Gastrocnemius medialis (tissue), 4 donors: ENCODE measurements around the gene ARHGAP15. TPM values are rescaled to one million over a fixed set of nuclear protein-coding genes. Genes with fewer than 3 reads are reported as not detected.

Experiments
- ATAC-seq, 2 donors: fragments of 150-250 bp; one replicate each; pipeline ENCODE4 v1.9.1; 2016
- DNase-seq, 2 donors: peaks; one replicate each; pipeline ENCODE4 v3.0.0-alpha.2; 2019
- H3K27ac ChIP-seq, 4 donors: fragments of 200-600 bp; sonication (generic); 1 replicate in 1 of 4; 2 replicates in 3 of 4; pipeline ENCODE4 v1.5.1; 2016 to 2018; ENCODE audit warnings: mild to moderate bottlenecking in 2 of 4, moderate library complexity in 1 of 4
- H3K27me3 ChIP-seq, 3 donors: fragments of 200-600 bp; sonication (generic) in 2 of 3; 1 replicate in 1 of 3; 2 replicates in 2 of 3; pipeline versions ENCODE4 v1.5.1 to v1.6.0; 2016 to 2019; ENCODE audit warnings: mild to moderate bottlenecking in 1 of 3, moderate library complexity in 1 of 3
- H3K36me3 ChIP-seq, 2 donors: fragments of 200-600 bp; sonication (generic) in 1 of 2; one replicate each; pipeline ENCODE4 v1.5.1; 2017 to 2018
- H3K4me1 ChIP-seq, 2 donors: fragments of 200-600 bp; sonication (generic) in 1 of 2; one replicate each; pipeline ENCODE4 v1.5.1; 2016 to 2017; ENCODE audit warnings: mild to moderate bottlenecking in 2 of 2
- H3K4me3 ChIP-seq, 4 donors: fragments of 200-600 bp; sonication (generic) in 3 of 4; 1 replicate in 1 of 4; 2 replicates in 3 of 4; pipeline ENCODE4 v1.5.1; 2016 to 2019; ENCODE audit warnings: mild to moderate bottlenecking in 2 of 4
- H3K9me3 ChIP-seq, 3 donors: fragments of 200-600 bp; sonication (generic) in 2 of 3; 1 replicate in 1 of 3; 2 replicates in 2 of 3; pipeline ENCODE4 v1.5.1; 2016 to 2019
- POLR2A ChIP-seq, 2 donors: fragments of 450-650 bp; IDR thresholded peaks; one replicate each; pipeline ENCODE4 v1.6.1; 2017; ENCODE audit warnings: antibody characterized with exemption in 2 of 2, mild to moderate bottlenecking in 2 of 2, moderate library complexity in 2 of 2
- in situ Hi-C, 4 donors: fragments of 200-750 bp; cut with MboI; loops; one replicate each; pipeline versions ENCODE4 v1.15.0 to v1.8.0; 2017; ENCODE audit warnings: low sequenced_read_pairs in 4 of 4
- intact Hi-C: fragments of 100-400 bp; cut with DNase I; formaldehyde crosslinking; loops from one replicate; pipeline ENCODE4 v1.15.1; 2023; ENCODE audit warnings: low total_unique reads
- total RNA-seq, 4 donors: library from RNA; depleted of rRNA; stranded (reverse); fragments of >200 nt; gene quantifications; one replicate each; pipeline versions ENCODE4 v1.1.0 to v1.2.3, GENCODE V29; 2016
- TF ChIP-seq, protein P1 (sequence below), 5 experiments: fragments of 450-650 bp in 3 of 5; fragments of 200-600 bp in 2 of 5; sonication (generic) in 2 of 5; IDR thresholded peaks in 4 of 5; conservative IDR thresholded peaks in 1 of 5; 1 replicate in 4 of 5; 2 replicates in 1 of 5; pipeline ENCODE4 v1.5.1; 2016 to 2019; ENCODE audit warnings: antibody characterized with exemption in 5 of 5, mild to moderate bottlenecking in 3 of 5, moderate library complexity in 3 of 5

ARHGAP15 gene
- total RNA-seq, 4 donors from 2014 or later, result 1.2 to 3.2 (median 1.3) TPM; not detected in 1

DNA sequence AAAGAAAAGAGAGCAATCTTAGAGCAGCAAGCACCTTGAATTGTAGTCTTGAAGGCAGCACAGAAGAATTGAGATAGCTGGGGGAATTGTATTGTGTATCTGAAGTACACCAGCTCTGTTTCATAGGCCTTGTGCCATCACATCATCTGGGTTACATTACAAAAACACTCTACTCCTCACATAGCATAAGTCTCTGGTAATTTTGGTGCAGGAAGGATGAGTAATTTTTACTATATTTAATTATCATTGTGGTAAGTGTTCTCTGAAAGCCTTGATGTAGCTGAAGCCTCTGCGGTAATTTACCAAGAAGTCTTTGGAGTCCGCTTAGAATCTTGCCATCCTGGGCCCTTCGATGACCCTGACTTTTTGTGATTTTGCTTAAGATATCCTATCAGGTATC lies 291.1 kb downstream of the ARHGAP15 start:
- TF ChIP-seq, protein P1, sequence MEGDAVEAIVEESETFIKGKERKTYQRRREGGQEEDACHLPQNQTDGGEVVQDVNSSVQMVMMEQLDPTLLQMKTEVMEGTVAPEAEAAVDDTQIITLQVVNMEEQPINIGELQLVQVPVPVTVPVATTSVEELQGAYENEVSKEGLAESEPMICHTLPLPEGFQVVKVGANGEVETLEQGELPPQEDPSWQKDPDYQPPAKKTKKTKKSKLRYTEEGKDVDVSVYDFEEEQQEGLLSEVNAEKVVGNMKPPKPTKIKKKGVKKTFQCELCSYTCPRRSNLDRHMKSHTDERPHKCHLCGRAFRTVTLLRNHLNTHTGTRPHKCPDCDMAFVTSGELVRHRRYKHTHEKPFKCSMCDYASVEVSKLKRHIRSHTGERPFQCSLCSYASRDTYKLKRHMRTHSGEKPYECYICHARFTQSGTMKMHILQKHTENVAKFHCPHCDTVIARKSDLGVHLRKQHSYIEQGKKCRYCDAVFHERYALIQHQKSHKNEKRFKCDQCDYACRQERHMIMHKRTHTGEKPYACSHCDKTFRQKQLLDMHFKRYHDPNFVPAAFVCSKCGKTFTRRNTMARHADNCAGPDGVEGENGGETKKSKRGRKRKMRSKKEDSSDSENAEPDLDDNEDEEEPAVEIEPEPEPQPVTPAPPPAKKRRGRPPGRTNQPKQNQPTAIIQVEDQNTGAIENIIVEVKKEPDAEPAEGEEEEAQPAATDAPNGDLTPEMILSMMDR (IDR thresholded peaks at IDR 0.05 in 4 of 5, conservative IDR thresholded peaks at IDR 0.05 in 1 of 5), result no peak
- TF ChIP-seq POLR2A (IDR thresholded peaks at IDR 0.05), result no peak
- Histone ChIP-seq H3K4me3 (no peak overlapping the region), H3K36me3 (no peaks in the 10 kb centered on the region), H3K4me1 (no peaks in the 10 kb centered on the region), H3K27ac (no peak overlapping the region), H3K9me3 (no peaks in the 10 kb centered on the region), H3K27me3 (no peaks in the 10 kb centered on the region)
- ATAC-seq (no peak), DNase-seq (no peak)
- in situ Hi-C loops, result no loop called here
- intact Hi-C loops, result no loop called here

DNA sequence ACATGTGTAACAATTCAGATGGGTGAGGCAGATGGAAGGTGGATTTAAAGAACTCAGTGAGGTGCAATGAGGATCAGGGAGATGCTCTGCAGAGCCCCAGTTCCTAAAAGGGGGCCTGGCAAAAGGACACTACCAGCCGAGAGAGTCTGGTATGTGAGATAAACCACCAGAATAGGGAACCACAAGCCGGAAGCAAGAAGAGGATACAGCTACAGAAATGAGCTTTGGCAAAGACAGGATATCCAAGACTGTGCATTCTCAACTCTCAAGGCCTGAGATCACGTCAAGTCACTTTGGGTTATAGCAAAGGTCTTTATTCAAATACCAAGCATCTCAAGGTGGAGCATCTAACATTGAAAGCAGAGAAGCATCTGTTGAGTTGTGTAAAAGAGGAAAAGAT lies 293.5 kb downstream of the ARHGAP15 start:
- DNase-seq, result no peak

DNA sequence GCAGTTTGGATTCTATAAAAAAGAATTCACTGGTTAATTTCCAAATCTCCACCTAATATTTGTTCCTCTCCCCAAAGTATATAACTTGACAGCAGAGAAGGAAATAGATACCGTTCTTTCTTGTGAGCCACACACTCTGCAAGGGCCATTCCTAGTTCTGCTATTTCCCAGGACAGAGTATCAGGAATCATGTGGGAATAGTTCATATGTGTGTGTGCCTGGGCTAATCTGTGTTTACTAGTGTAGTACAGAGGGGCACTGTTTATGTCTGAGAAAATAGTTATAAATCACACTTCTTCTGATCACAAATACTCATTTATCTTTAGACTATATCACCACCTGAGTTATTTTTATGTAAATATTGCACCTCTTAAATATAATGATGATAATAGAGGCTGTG lies 296.7 kb downstream of the ARHGAP15 start:
- H3K4me3 ChIP-seq, result no peak overlapping the region
- in situ Hi-C loops, result no loop called here
- no peaks in the 10 kb centered on the region for H3K27me3 ChIP-seq
- ATAC-seq (no peak), DNase-seq (no peak)
- no peaks in the 10 kb centered on the region for H3K36me3 ChIP-seq
- TF ChIP-seq, protein P1 (IDR thresholded peaks at IDR 0.05 in 4 of 5, conservative IDR thresholded peaks at IDR 0.05 in 1 of 5), result no peak
- TF ChIP-seq POLR2A (IDR thresholded peaks at IDR 0.05), result no peak
- intact Hi-C loops, result no loop called here
- H3K27ac ChIP-seq, result no peak overlapping the region
- no peaks in the 10 kb centered on the region for H3K4me1 ChIP-seq
- no peaks in the 10 kb centered on the region for H3K9me3 ChIP-seq

More for the DNA sequence above, 293.5 kb downstream of the ARHGAP15 start:
- intact Hi-C loops (no loop called here), in situ Hi-C loops (no loop called here)
- H3K4me3 ChIP-seq, result no peak overlapping the region
- H3K27me3 ChIP-seq, result no peaks in the 10 kb centered on the region
- no peak overlapping the region for H3K27ac ChIP-seq
- ATAC-seq, result no peak
- no peaks in the 10 kb centered on the region for H3K36me3 ChIP-seq
- H3K4me1 ChIP-seq, result no peaks in the 10 kb centered on the region
- H3K9me3 ChIP-seq, result no peaks in the 10 kb centered on the region
- TF ChIP-seq POLR2A (IDR thresholded peaks at IDR 0.05), result no peak
- TF ChIP-seq, protein P1 (IDR thresholded peaks at IDR 0.05 in 4 of 5, conservative IDR thresholded peaks at IDR 0.05 in 1 of 5), result no peak

DNA sequence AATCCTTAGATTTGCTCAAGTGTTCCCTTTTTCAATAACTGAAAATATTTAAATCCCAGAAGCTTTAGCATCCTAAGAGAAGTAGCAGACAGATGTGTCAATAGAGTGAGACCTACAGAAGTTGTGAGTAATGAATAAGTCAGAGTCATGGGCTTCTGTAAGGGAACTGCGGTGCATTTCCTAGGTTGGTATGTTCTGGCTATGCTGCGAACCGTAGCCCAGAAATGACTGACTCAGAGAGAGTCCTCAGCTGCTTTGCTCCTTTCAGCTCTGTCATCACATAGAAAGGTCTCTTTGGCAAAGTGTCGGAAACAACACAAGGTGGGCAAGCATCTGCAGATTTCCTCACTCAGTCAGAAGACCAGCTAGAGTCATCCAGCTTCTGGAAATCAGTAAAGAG lies 297.1 kb downstream of the ARHGAP15 start:
- no peak for DNase-seq
- TF ChIP-seq, protein P1 (IDR thresholded peaks at IDR 0.05 in 4 of 5, conservative IDR thresholded peaks at IDR 0.05 in 1 of 5), result no peak
- TF ChIP-seq POLR2A (IDR thresholded peaks at IDR 0.05), result no peak
- in situ Hi-C loops, result no loop called here

DNA sequence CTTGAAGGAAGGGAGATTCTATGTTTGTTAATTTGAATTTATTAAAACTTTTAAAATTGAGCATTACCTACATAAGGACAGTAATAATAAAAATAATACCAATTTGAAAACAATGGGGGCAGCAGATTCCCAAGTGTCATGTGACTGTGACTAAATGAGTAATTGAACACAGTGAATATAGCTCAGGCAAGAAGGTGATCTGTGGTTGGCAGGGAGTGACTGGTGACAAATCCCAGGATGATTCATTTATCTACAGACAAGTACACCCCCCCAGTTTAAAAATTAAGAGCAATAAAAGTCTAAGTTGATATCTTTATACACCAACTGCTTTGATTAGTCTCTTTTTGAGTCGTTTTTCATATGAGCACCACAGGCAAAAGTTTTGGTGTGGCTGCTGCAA lies 299.5 kb downstream of the ARHGAP15 start:
- in situ Hi-C loops, result no loop called here

More for the DNA sequence above, 297.1 kb downstream of the ARHGAP15 start:
- no peaks in the 10 kb centered on the region for H3K9me3 ChIP-seq
- no peaks in the 10 kb centered on the region for H3K4me1 ChIP-seq
- no peak overlapping the region for H3K27ac ChIP-seq
- no peak for ATAC-seq
- intact Hi-C loops, result no loop called here
- H3K27me3 ChIP-seq, result no peaks in the 10 kb centered on the region
- H3K4me3 ChIP-seq, result no peak overlapping the region
- H3K36me3 ChIP-seq, result no peaks in the 10 kb centered on the region

More for the DNA sequence above, 299.5 kb downstream of the ARHGAP15 start:
- no peaks in the 10 kb centered on the region for H3K27me3 ChIP-seq
- intact Hi-C loops, result no loop called here
- TF ChIP-seq, protein P1 (IDR thresholded peaks at IDR 0.05 in 4 of 5, conservative IDR thresholded peaks at IDR 0.05 in 1 of 5), result no peak
- no peak for TF ChIP-seq POLR2A (IDR thresholded peaks at IDR 0.05)
- H3K36me3 ChIP-seq, result no peaks in the 10 kb centered on the region
- no peak overlapping the region for H3K27ac ChIP-seq
- no peaks in the 10 kb centered on the region for H3K4me1 ChIP-seq
- no peak overlapping the region for H3K4me3 ChIP-seq
- H3K9me3 ChIP-seq, result no peaks in the 10 kb centered on the region
- DNase-seq, result no peak
- no peak for ATAC-seq
